ENCODE data around the gene NID1. TPM values are rescaled to one million over a fixed set of nuclear protein-coding genes. Genes with fewer than 3 reads are reported as not detected.

Gene NID1
- total and polyA plus RNA-seq, 2 experiments from 2014 or later = 77.7 to 82.0 TPM

DNA sequence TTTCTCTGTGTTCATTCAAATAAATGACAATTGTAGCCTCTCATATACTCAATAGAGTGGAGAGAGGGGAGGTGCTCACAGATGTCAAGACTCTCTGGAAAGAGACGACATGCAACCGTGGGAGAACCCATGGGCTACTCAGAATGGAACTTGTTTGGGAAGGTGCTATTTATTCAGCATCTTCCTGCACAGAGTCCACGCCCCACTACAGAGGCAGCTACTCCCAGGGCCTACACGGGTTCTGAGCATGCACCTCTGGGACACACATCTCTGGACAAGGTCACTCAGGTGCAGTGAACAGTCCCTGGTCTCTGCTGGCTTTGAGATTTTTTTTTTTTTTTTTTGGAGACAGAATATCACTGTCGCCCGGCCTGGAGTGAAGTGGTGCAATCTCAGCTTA lies 64.1 kb downstream of the NID1 start:
- H3K4me3 ChIP-seq = no peak overlapping the region
- no peaks in the 10 kb centered on the region for H3K9me3 ChIP-seq (ENCODE audit: low read depth)
- peaks cover 19% of the 10 kb centered on the region for H3K4me1 ChIP-seq (ENCODE audit: insufficient read depth)
- H3K27ac ChIP-seq = no peak overlapping the region
- DNase-seq = no peak
- no peak for TF ChIP-seq EZH2 (IDR thresholded peaks at IDR 0.05; ENCODE audit: insufficient read depth, poor library complexity, severe bottlenecking)
- TF ChIP-seq EZH2phosphoT487 (IDR thresholded peaks at IDR 0.05; ENCODE audit: insufficient read depth, low read depth) = no peak
- no peak overlapping the region for H3K9ac ChIP-seq
- WGBS, 2 experiments (ENCODE audit: low coverage in 1 of 2, low lambda C conversion rate in 2 of 2, missing lambda C conversion rate in 2 of 2) = 88 to 92% methylated on average over 6 of the region's 6 CpGs
- H3K4me2 ChIP-seq (ENCODE audit: unreplicated experiment) = no peak overlapping the region
- H4K20me1 ChIP-seq (ENCODE audit: insufficient read depth) = no peaks in the 10 kb centered on the region
- no peaks in the 10 kb centered on the region for H3K36me3 ChIP-seq (ENCODE audit: low read depth)
- H2AFZ ChIP-seq = no peak overlapping the region
- H3F3A ChIP-seq (ENCODE audit: insufficient read depth) = peaks cover 9% of the 10 kb centered on the region; the same call in 1 of the 2 replicates
- no peaks in the 10 kb centered on the region for H3K9me2 ChIP-seq (ENCODE audit: insufficient read depth)
- H3K79me2 ChIP-seq (ENCODE audit: insufficient read depth) = no peaks in the 10 kb centered on the region
- in situ Hi-C loops (cut with MboI) = no loop called here
- H3K27me3 ChIP-seq (replicated peaks; ENCODE audit: insufficient read depth) = no peaks in the 10 kb centered on the region

DNA sequence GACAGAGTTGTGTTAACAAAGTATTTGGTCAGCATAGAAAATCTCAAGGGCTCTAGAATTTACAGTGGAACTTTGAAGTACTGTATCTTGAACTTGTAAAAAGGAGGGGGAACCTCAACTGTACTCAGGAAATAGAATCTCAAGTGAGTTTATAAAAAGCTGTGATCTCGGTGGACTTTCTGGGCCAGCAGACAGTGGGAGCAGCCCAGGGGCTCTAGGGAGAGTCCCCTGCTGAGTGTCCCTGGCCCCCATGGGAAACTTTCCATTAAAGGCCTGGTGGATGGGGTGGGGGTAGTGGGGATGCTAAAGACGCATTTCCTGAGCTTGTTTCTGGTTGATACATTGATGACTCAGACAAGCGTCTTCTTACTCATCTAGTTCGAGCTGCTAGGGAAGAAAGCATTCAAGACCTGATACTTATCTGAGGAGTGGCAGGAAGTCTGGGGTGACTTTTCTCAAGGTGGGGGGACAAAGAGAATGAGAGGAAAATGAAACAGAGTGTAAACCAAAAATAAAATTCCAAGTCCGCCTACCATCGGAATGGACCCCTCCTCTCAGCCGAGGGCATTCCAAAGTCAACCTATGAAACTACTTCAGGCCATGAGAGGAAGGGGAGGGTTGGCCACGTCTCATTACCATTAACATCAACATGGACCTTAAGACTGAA lies 65.5 kb downstream of the NID1 start:
- Histone ChIP-seq H3K9me2 (ENCODE audit: insufficient read depth) (no peaks in the 10 kb centered on the region), H3K27ac (peak overlapping the region; percentile 76), H3K9me3 (ENCODE audit: low read depth) (no peaks in the 10 kb centered on the region), H3K4me2 (ENCODE audit: unreplicated experiment) (peak overlapping the region; percentile 34), H3K4me1 (ENCODE audit: insufficient read depth) (peaks cover 19% of the 10 kb centered on the region), H3K36me3 (ENCODE audit: low read depth) (no peaks in the 10 kb centered on the region), H3K27me3 (replicated peaks; ENCODE audit: insufficient read depth) (no peaks in the 10 kb centered on the region), H3K9ac (peak overlapping the region; percentile 15; the same call in 1 of the 2 replicates), H3K4me3 (no peak overlapping the region), H4K20me1 (ENCODE audit: insufficient read depth) (no peaks in the 10 kb centered on the region), H2AFZ (peak overlapping the region; percentile 37; the same call in 1 of the 2 replicates), H3K79me2 (ENCODE audit: insufficient read depth) (no peaks in the 10 kb centered on the region), H3F3A (ENCODE audit: insufficient read depth) (peaks cover 9% of the 10 kb centered on the region; the same call in 1 of the 2 replicates)
- WGBS, 2 experiments (ENCODE audit: low coverage in 1 of 2, low lambda C conversion rate in 2 of 2, missing lambda C conversion rate in 2 of 2) = 12% methylated on average over 8 of the region's 8 CpGs
- DNase-seq = peak; percentile 93
- TF ChIP-seq EZH2phosphoT487 (IDR thresholded peaks at IDR 0.05; ENCODE audit: insufficient read depth, low read depth) = no peak
- TF ChIP-seq EZH2 (IDR thresholded peaks at IDR 0.05; ENCODE audit: insufficient read depth, poor library complexity, severe bottlenecking) = no peak
- in situ Hi-C loops (cut with MboI) = no loop called here

DNA sequence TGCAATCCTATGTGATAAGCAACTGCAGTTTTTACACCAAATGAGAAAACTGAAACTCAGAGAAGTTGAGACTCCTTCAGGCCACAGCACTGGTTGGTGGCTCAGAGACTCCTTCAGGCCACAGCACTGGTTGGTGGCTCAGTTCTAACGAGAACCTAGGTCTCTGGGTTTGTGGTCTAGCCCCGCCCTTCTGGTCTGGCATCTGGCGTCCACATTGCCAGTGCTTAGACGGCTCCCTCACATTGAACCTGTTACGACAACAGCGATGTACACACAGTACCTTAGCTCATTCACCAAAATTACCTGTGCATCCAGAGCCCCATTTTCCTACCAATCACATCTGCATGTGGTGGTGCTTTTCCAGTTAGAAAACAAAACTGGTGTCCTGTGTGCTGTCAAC lies 66.1 kb downstream of the NID1 start:
- WGBS, 2 experiments (ENCODE audit: low coverage in 1 of 2, low lambda C conversion rate in 2 of 2, missing lambda C conversion rate in 2 of 2) = 87 to 89% methylated on average over 6 of the region's 6 CpGs

DNA sequence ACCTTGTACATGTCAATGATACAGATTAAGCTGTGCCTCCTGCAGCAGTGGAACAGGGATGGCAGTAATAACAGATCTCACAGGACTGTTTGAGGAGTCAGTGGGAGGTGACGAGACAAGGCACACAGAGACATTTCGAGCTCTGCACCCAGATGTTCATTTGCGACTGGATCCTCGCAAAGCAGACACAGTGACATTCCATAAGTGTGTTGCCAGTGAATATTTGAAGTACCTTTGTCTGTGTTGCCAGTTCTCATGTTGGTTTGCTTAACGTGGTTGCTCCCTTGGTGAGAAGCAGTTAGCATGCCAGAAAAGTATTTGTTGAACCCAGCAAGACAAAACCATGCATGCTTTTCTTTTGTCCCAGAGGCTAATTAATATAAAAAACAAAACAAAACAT lies 67.0 kb downstream of the NID1 start:
- no peak for DNase-seq
- Histone ChIP-seq H3K27me3 (replicated peaks; ENCODE audit: insufficient read depth) (no peaks in the 10 kb centered on the region), H3K9me2 (ENCODE audit: insufficient read depth) (no peaks in the 10 kb centered on the region), H3K9me3 (ENCODE audit: low read depth) (no peaks in the 10 kb centered on the region), H2AFZ (no peak overlapping the region), H3K4me3 (no peak overlapping the region), H4K20me1 (ENCODE audit: insufficient read depth) (no peaks in the 10 kb centered on the region), H3K4me2 (ENCODE audit: unreplicated experiment) (no peak overlapping the region), H3K4me1 (ENCODE audit: insufficient read depth) (peaks cover 19% of the 10 kb centered on the region), H3K36me3 (ENCODE audit: low read depth) (no peaks in the 10 kb centered on the region), H3K27ac (no peak overlapping the region), H3K79me2 (ENCODE audit: insufficient read depth) (no peaks in the 10 kb centered on the region), H3F3A (ENCODE audit: insufficient read depth) (0 out of 2 replicates have a peak, but pooled peaks cover 3% of the 10 kb centered on the region), H3K9ac (no peak overlapping the region)
- in situ Hi-C loops (cut with MboI) = no loop called here
- WGBS, 2 experiments (ENCODE audit: low coverage in 1 of 2, low lambda C conversion rate in 2 of 2, missing lambda C conversion rate in 2 of 2) = 95 to 98% methylated on average over 5 of the region's 5 CpGs
- TF ChIP-seq EZH2phosphoT487 (IDR thresholded peaks at IDR 0.05; ENCODE audit: insufficient read depth, low read depth) = no peak

More for the DNA sequence above, 66.1 kb downstream of the NID1 start:
- no peaks in the 10 kb centered on the region for H3K36me3 ChIP-seq (ENCODE audit: low read depth)
- H2AFZ ChIP-seq = peak overlapping the region; percentile 37; the same call in 1 of the 2 replicates
- H3F3A ChIP-seq (ENCODE audit: insufficient read depth) = peaks cover 9% of the 10 kb centered on the region; the same call in 1 of the 2 replicates
- in situ Hi-C loops (cut with MboI) = no loop called here
- H3K4me2 ChIP-seq (ENCODE audit: unreplicated experiment) = peak overlapping the region; percentile 34
- no peak for DNase-seq
- H4K20me1 ChIP-seq (ENCODE audit: insufficient read depth) = no peaks in the 10 kb centered on the region
- peak overlapping the region; percentile 76 for H3K27ac ChIP-seq
- H3K9me2 ChIP-seq (ENCODE audit: insufficient read depth) = no peaks in the 10 kb centered on the region
- H3K9ac ChIP-seq = peak overlapping the region; percentile 15; the same call in 1 of the 2 replicates
- H3K4me1 ChIP-seq (ENCODE audit: insufficient read depth) = peaks cover 19% of the 10 kb centered on the region
- no peaks in the 10 kb centered on the region for H3K9me3 ChIP-seq (ENCODE audit: low read depth)
- TF ChIP-seq EZH2phosphoT487 (IDR thresholded peaks at IDR 0.05; ENCODE audit: insufficient read depth, low read depth) (no peak), EZH2 (IDR thresholded peaks at IDR 0.05; ENCODE audit: insufficient read depth, poor library complexity, severe bottlenecking) (no peak)
- no peaks in the 10 kb centered on the region for H3K27me3 ChIP-seq (replicated peaks; ENCODE audit: insufficient read depth)
- H3K79me2 ChIP-seq (ENCODE audit: insufficient read depth) = no peaks in the 10 kb centered on the region
- no peak overlapping the region for H3K4me3 ChIP-seq
